Measurements from ENCODE around the gene ARHGEF17. TPM values are rescaled to one million over a fixed set of nuclear protein-coding genes. Genes with fewer than 3 reads are reported as not detected.

ARHGEF17 gene
- total RNA-seq, 2 donors from 2014 or later: 8.6 to 13.4 TPM

DNA sequence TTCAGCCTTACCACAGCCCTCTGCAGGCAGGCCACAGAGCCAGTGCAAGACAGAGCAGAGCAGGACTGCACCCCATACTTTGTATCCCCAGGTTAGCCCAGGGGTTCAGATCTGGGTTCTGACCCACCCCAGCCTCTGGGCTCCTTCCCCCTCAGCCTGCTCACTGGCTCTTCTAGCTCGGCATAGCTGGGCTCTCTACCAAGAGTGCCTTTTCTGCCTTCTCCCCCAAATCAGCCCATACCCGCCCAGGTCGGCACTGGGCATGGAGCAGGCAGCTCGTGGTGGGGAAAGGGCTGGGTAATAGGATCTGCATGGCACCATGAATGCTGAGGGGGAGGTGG is 76.4 kb downstream of the ARHGEF17 start:
- H3K9ac ChIP-seq (ENCODE audit: low read depth in 2 of 2, low read length in 2 of 2): peak overlapping the region in 1 of 2 donors; percentile 32
- no peak overlapping the region for H3K4me3 ChIP-seq

GRCh38 chr11:73384872-73385689 is 77.0 kb downstream of the ARHGEF17 start:
- intact Hi-C loops (cut with DNase I): no loop called here
- no peak for TF ChIP-seq CTCF (IDR thresholded peaks at IDR 0.05)
- peak overlapping the region; percentile 67 for H3K27ac ChIP-seq
- no peak overlapping the region for H3K4me3 ChIP-seq
- peak overlapping the region in 1 of 2 donors; percentile 46 for H3K9ac ChIP-seq (ENCODE audit: low read depth in 2 of 2, low read length in 2 of 2)
- H3K4me1 ChIP-seq: no peaks in the 10 kb centered on the region
- peak; percentile 50 for DNase-seq
- no peaks in the 10 kb centered on the region for H3K27me3 ChIP-seq
- no peaks in the 10 kb centered on the region for H3K36me3 ChIP-seq
- no peaks in the 10 kb centered on the region for H3K9me3 ChIP-seq

More for the DNA sequence above, 76.4 kb downstream of the ARHGEF17 start:
- Histone ChIP-seq H3K4me1 (no peaks in the 10 kb centered on the region), H3K36me3 (no peaks in the 10 kb centered on the region), H3K9me3 (no peaks in the 10 kb centered on the region), H3K27ac (peak overlapping the region; percentile 67), H3K27me3 (no peaks in the 10 kb centered on the region)
- intact Hi-C loops (cut with DNase I): no loop called here
- no peak for TF ChIP-seq CTCF (IDR thresholded peaks at IDR 0.05)
- DNase-seq: no peak

GRCh38 chr11:73386016-73386415 is 77.9 kb downstream of the ARHGEF17 start:
- TF ChIP-seq CTCF (IDR thresholded peaks at IDR 0.05): no peak
- H3K27ac ChIP-seq: peak overlapping the region; percentile 67
- DNase-seq: no peak
- intact Hi-C loops (cut with DNase I): no loop called here
- peak overlapping the region; percentile 32 to 34 for H3K9ac ChIP-seq (ENCODE audit: low read depth in 2 of 2, low read length in 2 of 2)
- H3K36me3 ChIP-seq: no peaks in the 10 kb centered on the region
- H3K4me1 ChIP-seq: no peaks in the 10 kb centered on the region
- no peaks in the 10 kb centered on the region for H3K27me3 ChIP-seq
- H3K9me3 ChIP-seq: no peaks in the 10 kb centered on the region
- no peak overlapping the region for H3K4me3 ChIP-seq

DNA sequence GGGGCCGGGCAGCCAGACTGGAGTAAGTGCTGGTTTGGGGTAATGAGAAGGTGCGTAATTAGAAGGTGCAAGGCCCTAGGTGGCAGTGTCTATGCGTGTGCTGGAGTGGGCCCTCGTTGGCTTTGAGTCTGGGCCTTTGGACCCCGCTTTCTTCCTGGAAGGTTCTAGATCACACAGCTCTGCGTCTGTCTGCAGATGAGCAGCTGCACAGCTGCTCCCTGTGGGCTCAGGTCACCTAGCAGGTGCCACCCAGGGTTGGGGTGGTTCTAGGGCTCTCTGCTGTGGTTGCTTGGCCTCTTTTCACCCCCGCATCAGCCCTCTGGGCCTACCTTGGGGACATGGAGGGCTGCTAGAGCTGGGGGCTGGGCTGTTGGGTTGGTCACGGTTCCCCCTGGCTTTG is 78.5 kb downstream of the ARHGEF17 start:
- H3K27ac ChIP-seq: peak overlapping the region; percentile 19
- no peaks in the 10 kb centered on the region for H3K4me1 ChIP-seq
- intact Hi-C loops (cut with DNase I): no loop called here
- H3K9me3 ChIP-seq: no peaks in the 10 kb centered on the region
- peak overlapping the region; percentile 32 to 34 for H3K9ac ChIP-seq (ENCODE audit: low read depth in 2 of 2, low read length in 2 of 2)
- no peak for DNase-seq
- no peak overlapping the region for H3K4me3 ChIP-seq
- no peaks in the 10 kb centered on the region for H3K36me3 ChIP-seq
- TF ChIP-seq CTCF (IDR thresholded peaks at IDR 0.05): no peak
- H3K27me3 ChIP-seq: no peaks in the 10 kb centered on the region

GRCh38 chr11:73387594-73388264 is 79.7 kb downstream of the ARHGEF17 start:
- Histone ChIP-seq H3K4me1 (no peaks in the 10 kb centered on the region), H3K9me3 (no peaks in the 10 kb centered on the region), H3K9ac (ENCODE audit: low read depth in 2 of 2, low read length in 2 of 2) (peak overlapping the region in 1 of 2 donors; percentile 35), H3K4me3 (no peak overlapping the region), H3K27ac (no peak overlapping the region), H3K27me3 (no peaks in the 10 kb centered on the region), H3K36me3 (no peaks in the 10 kb centered on the region)
- no peak for TF ChIP-seq CTCF (IDR thresholded peaks at IDR 0.05)
- intact Hi-C loops (cut with DNase I): no loop called here
- no peak for DNase-seq
